Right ventricle myocardium inferior (tissue), 1 donor: ENCODE measurements around the gene AUP1. TPM values are rescaled to one million over a fixed set of nuclear protein-coding genes. Genes with fewer than 3 reads are reported as not detected.

ENCODE experiments used
- ATAC-seq: fragments of 200-7000 bp; cut with Tn5 transposase; one replicate; pipeline ENCODE4 v1.9.1; 2020; ENCODE audit warnings: mild to moderate bottlenecking, moderate library complexity
- DNase-seq: peaks from one replicate; pipeline ENCODE4 v3.0.0; 2021; ENCODE audit errors: missing footprints
- intact Hi-C: fragments of 100-400 bp; cut with DNase I; formaldehyde crosslinking; loops from one replicate; pipeline ENCODE4 v1.11.0; 2022
- total RNA-seq: library from RNA; stranded (reverse); fragmentation: NEBNext Ultra II Directional; extraction: Animal tissue kit (Norgen Biotek cat#: 25700); gene quantifications from one replicate; pipeline ENCODE4 v1.2.1, GENCODE V29; 2021
- donor health status: DM: no; HTN: yes; CAD: no; lungs with severe emphysema.

Gene AUP1
- total RNA-seq, 1 donor from 2014 or later = 53.7 TPM

GRCh38 chr2:74559912-74560311 lies 30.4 kb upstream of the AUP1 start:
- DNase-seq = no peak
- ATAC-seq = no peak
- intact Hi-C loops = no loop called here

GRCh38 chr2:74558284-74559230 lies 29.1 kb upstream of the AUP1 start:
- no peak for ATAC-seq
- intact Hi-C loops = no loop called here
- DNase-seq = no peak

- no peak for ATAC-seq
- intact Hi-C loops = no loop called here
- no peak for DNase-seq
Measured at GRCh38 chr2:74556831-74557370, 27.4 kb upstream of the AUP1 start.

GRCh38 chr2:74556159-74556558 lies 26.7 kb upstream of the AUP1 start:
- intact Hi-C loops = no loop called here
- DNase-seq (no peak), ATAC-seq (no peak)

- intact Hi-C loops = no loop called here
- peak; percentile 65 for DNase-seq
- ATAC-seq = peak; percentile 3
Measured at GRCh38 chr2:74555610-74556103, 26.2 kb upstream of the AUP1 start.

- ATAC-seq (peak; percentile 26), DNase-seq (peak; percentile 90)
- intact Hi-C loops = no loop called here
Measured at GRCh38 chr2:74554820-74555531, 25.5 kb upstream of the AUP1 start.

GRCh38 chr2:74553892-74554819 lies 24.6 kb upstream of the AUP1 start, which contains the start of the genes DOK1 and LOXL3:
TSS of gene DOK1 (plus strand) at chr2:74554720. CDS start at chr2:74554755, 35 bp downstream.
TSS of gene LOXL3 (minus strand) at chr2:74553942. CDS start at chr2:74552634, 1,308 bp downstream.
- intact Hi-C loops = no loop called here
- ATAC-seq (peak; percentile 87), DNase-seq (peak; percentile 95)

- intact Hi-C loops = no loop called here
- ATAC-seq (no peak), DNase-seq (no peak)
Measured at GRCh38 chr2:74552914-74553811, 23.7 kb upstream of the AUP1 start.

- intact Hi-C loops = no loop called here
- DNase-seq (no peak), ATAC-seq (no peak)
Measured at GRCh38 chr2:74551942-74552913, 22.7 kb upstream of the AUP1 start.

GRCh38 chr2:74551530-74551929 lies 22.0 kb upstream of the AUP1 start:
- ATAC-seq = no peak
- no peak for DNase-seq
- intact Hi-C loops = no loop called here

- ATAC-seq (no peak), DNase-seq (no peak)
- intact Hi-C loops = no loop called here
Measured at GRCh38 chr2:74550231-74550630, 20.7 kb upstream of the AUP1 start.

GRCh38 chr2:74548900-74549826 lies 19.7 kb upstream of the AUP1 start:
- DNase-seq (peak; percentile 88), ATAC-seq (peak; percentile 88)
- intact Hi-C loops = loop anchor here (2.0 kb wide), 1 partner anchor 20 kb away; the partner anchor contains the start of genes AUP1 and HTRA2

- intact Hi-C loops = loop anchor here (2.0 kb wide), 1 partner anchor 20 kb away; the partner anchor contains the start of genes AUP1 and HTRA2
Measured at GRCh38 chr2:74548285-74548899, 18.9 kb upstream of the AUP1 start.

GRCh38 chr2:74546004-74546403 lies 16.5 kb upstream of the AUP1 start:
- no peak for ATAC-seq
- intact Hi-C loops = no loop called here
- no peak for DNase-seq

More at GRCh38 chr2:74548285-74548899, 18.9 kb upstream of the AUP1 start:
- ATAC-seq = peak; percentile 11
- DNase-seq = no peak

GRCh38 chr2:74544634-74545033 lies 15.1 kb upstream of the AUP1 start:
- intact Hi-C loops = no loop called here
- no peak for DNase-seq
- no peak for ATAC-seq
